Measurements from ENCODE around the gene HCST. TPM values are rescaled to one million over a fixed set of nuclear protein-coding genes. Genes with fewer than 3 reads are reported as not detected.

Gene HCST
- total RNA-seq, 2 donors from 2014 or later = 2.4 to 4.8 TPM

DNA sequence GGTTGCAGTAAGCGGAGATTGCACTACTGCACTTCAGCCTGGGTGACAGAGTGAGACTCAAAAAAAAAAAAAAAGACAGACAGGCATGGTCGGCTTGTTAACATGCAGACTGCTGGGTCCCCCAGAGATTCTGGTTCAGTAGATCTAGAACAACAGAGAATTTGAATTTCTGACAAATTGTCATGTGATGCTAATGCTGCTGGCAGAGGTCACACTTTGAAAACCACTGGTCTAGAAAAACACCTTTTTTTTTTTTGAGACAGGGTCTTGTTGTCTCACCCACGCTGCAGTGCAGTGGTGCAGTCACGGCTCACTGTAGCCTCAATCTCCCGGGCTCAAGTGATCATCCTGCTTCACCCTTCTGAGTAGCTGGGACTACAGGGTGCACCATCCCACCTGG is 26.2 kb downstream of the HCST start:
- Histone ChIP-seq H3K36me3 (no peaks in the 10 kb centered on the region), H3K27ac (no peak overlapping the region), H3K9ac (ENCODE audit: low read depth in 2 of 2, low read length in 2 of 2) (no peak overlapping the region), H3K4me3 (no peak overlapping the region), H3K27me3 (no peaks in the 10 kb centered on the region), H3K4me1 (no peaks in the 10 kb centered on the region), H3K9me3 (no peaks in the 10 kb centered on the region)
- TF ChIP-seq, protein P1, sequence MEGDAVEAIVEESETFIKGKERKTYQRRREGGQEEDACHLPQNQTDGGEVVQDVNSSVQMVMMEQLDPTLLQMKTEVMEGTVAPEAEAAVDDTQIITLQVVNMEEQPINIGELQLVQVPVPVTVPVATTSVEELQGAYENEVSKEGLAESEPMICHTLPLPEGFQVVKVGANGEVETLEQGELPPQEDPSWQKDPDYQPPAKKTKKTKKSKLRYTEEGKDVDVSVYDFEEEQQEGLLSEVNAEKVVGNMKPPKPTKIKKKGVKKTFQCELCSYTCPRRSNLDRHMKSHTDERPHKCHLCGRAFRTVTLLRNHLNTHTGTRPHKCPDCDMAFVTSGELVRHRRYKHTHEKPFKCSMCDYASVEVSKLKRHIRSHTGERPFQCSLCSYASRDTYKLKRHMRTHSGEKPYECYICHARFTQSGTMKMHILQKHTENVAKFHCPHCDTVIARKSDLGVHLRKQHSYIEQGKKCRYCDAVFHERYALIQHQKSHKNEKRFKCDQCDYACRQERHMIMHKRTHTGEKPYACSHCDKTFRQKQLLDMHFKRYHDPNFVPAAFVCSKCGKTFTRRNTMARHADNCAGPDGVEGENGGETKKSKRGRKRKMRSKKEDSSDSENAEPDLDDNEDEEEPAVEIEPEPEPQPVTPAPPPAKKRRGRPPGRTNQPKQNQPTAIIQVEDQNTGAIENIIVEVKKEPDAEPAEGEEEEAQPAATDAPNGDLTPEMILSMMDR (IDR thresholded peaks at IDR 0.05) = no peak
- intact Hi-C loops (cut with DNase I) = no loop called here
- no peak for DNase-seq

DNA sequence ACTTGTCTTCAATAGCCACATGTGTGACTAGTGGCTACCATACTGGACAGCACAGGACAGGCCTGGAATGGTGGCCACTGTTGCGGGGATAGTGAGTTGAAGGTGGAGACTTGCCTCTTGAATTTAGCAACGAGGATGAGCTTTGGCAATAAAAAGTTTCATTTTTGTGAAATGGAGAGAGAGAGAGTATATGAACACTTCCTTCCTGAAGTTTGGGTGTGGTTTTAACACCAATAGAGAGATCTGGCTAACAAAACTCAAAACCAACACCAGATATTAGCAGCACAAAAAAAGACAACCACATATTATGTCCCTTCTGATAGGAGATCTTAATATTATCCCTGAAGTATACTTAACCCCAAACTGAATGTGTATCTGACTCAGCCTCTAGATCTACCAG is 27.5 kb downstream of the HCST start:
- Histone ChIP-seq H3K9ac (ENCODE audit: low read depth in 2 of 2, low read length in 2 of 2) (no peak overlapping the region), H3K4me3 (no peak overlapping the region), H3K36me3 (no peaks in the 10 kb centered on the region), H3K27me3 (no peaks in the 10 kb centered on the region), H3K4me1 (no peaks in the 10 kb centered on the region), H3K9me3 (no peaks in the 10 kb centered on the region), H3K27ac (no peak overlapping the region)
- DNase-seq = no peak
- TF ChIP-seq, protein P1 (IDR thresholded peaks at IDR 0.05) = no peak
- intact Hi-C loops (cut with DNase I) = loop anchor here (5.0 to 10.0 kb wide), 4 partner anchors 33 to 238 kb away; partner anchors contain the start of genes IGFLR1, LIN37, PSENEN and U2AF1L4

DNA sequence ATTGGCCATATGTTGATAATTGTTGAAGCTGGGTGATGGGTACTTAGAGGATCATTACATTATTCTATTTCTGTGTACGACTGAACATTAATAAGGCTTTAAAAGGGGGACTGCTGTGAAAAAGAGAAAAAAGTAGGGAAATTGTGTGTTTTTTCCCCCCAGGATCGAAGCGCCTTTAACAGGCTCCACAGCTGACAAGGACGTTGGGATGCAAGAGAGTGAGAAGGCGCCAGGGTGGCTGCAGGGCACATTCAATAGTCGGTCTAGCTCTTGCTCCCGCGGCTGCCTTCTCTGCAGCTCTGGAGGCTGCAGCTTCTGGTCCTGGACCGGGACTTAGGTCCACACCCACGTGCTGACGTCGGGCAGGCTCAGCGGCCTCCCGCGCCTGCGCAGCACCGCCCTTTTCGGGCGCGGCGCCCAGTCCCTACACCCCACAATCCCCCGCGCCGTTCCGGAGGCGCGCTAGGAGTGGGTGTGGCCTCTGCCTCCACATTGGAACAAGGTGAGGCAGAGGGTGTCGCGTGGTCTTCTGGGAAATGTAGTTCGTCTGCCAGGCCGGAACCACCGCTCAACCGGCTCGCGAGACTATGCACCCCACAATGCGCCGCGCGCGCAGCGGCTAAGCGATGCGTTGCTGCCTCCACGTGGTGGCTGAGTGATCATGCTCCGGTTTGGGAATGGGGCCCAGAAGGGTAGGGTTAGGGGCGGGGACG is 29.0 kb downstream of the HCST start:
- H3K4me1 ChIP-seq = no peaks in the 10 kb centered on the region
- no peaks in the 10 kb centered on the region for H3K36me3 ChIP-seq
- DNase-seq = peak; percentile 99
- TF ChIP-seq, protein P1 (IDR thresholded peaks at IDR 0.05) = peak; percentile 54
- peak overlapping the region; percentile 53 for H3K27ac ChIP-seq
- H3K9ac ChIP-seq (ENCODE audit: low read depth in 2 of 2, low read length in 2 of 2) = peak overlapping the region; percentile 44 to 73
- H3K4me3 ChIP-seq = no peak overlapping the region
- H3K9me3 ChIP-seq = no peaks in the 10 kb centered on the region
- intact Hi-C loops (cut with DNase I) = loop anchor here (5.0 to 10.0 kb wide), 4 partner anchors 34 to 239 kb away; partner anchors contain the start of genes IGFLR1, LIN37, PSENEN and U2AF1L4
- H3K27me3 ChIP-seq = no peaks in the 10 kb centered on the region

DNA sequence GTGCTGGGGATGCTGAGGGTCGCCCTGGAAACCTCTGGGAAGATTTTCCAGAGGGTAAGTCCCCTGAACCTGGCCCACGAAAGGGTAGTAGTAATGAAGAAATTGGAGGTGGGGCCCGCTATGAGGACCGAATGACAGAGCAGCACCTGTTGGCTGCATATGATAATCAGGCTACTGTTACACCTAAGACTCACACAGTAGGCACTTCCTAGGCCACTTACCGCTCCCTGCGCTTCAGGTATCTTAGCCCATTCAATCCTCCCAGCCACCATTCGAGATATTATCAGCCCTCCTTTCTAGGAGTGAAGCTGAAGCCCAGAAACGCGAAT is 29.5 kb downstream of the HCST start:
- DNase-seq = no peak
- TF ChIP-seq, protein P1 (IDR thresholded peaks at IDR 0.05) = no peak
- Histone ChIP-seq H3K36me3 (no peaks in the 10 kb centered on the region), H3K4me1 (peaks cover 2% of the 10 kb centered on the region), H3K4me3 (no peak overlapping the region), H3K9me3 (no peaks in the 10 kb centered on the region), H3K9ac (ENCODE audit: low read depth in 2 of 2, low read length in 2 of 2) (no peak overlapping the region), H3K27ac (no peak overlapping the region), H3K27me3 (no peaks in the 10 kb centered on the region)
- intact Hi-C loops (cut with DNase I) = loop anchor here (5.0 to 10.0 kb wide), 4 partner anchors 35 to 240 kb away; partner anchors contain the start of genes IGFLR1, LIN37, PSENEN and U2AF1L4

DNA sequence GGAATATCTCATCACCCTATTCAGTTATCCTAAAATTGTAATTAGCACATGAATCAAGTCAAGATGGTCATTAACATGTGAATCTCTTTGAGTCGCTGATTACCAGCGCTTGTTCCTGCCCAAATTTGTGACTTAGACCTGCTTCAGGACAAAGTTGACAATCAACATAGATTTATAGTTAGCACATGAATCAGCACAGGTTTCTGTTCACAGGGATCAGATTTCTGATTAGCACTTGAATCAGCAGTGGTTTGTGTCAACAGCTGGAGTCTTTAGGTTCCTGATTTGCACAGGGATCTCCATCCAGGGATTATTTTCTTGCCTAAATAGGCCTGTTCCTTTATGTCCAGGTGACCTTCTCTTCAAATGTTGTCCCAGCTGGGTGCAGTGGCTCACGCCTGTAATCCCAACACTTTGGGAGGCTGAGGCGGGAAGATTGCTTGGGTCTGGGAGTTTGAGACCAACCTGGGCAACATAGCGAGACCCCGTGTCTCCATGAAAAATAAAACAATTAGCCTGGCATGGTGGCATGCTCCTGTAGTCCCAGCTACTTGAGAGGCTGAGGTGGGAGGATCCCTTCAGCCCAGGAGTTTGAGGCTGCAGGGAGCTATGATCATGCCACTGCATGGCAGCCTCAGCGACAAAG is 30.1 kb downstream of the HCST start:
- DNase-seq = no peak
- Histone ChIP-seq H3K9ac (ENCODE audit: low read depth in 2 of 2, low read length in 2 of 2) (no peak overlapping the region), H3K27me3 (no peaks in the 10 kb centered on the region), H3K4me1 (peaks cover 5% of the 10 kb centered on the region), H3K27ac (no peak overlapping the region), H3K36me3 (no peaks in the 10 kb centered on the region), H3K9me3 (no peaks in the 10 kb centered on the region), H3K4me3 (no peak overlapping the region)
- intact Hi-C loops (cut with DNase I) = loop anchor here (5.0 to 10.0 kb wide), 4 partner anchors 35 to 240 kb away; partner anchors contain the start of genes IGFLR1, LIN37, PSENEN and U2AF1L4
- TF ChIP-seq, protein P1 (IDR thresholded peaks at IDR 0.05) = no peak
